SK-N-SH treated with all-trans-retinoic acid at 6 μM for 48 hours (cell line): ENCODE results near the gene KLHL24.

ENCODE experiments used
- BACH2 ChIP-seq: fragments of 250-450 bp; sonication (Bioruptor Pico); IDR thresholded peaks from 2 replicates; pipeline ENCODE4 v1.9.0; 2021; ENCODE audit warnings: mild to moderate bottlenecking, borderline replicate concordance
- PATZ1 ChIP-seq: fragments of 250-450 bp; sonication (Bioruptor Pico); IDR thresholded peaks from 2 replicates; pipeline ENCODE4 v1.8.0; 2020; ENCODE audit warnings: mild to moderate bottlenecking, moderate library complexity, borderline replicate concordance
- POU6F1 ChIP-seq: fragments of 250-450 bp; sonication (Bioruptor Pico); IDR thresholded peaks from 2 replicates; pipeline ENCODE4 v1.8.0; 2021; ENCODE audit warnings: low read depth, mild to moderate bottlenecking, moderate library complexity, borderline replicate concordance
- PPARA ChIP-seq: fragments of 250-450 bp; sonication (Bioruptor Pico); IDR thresholded peaks from 2 replicates; pipeline ENCODE4 v1.5.0; 2020; ENCODE audit warnings: mild to moderate bottlenecking, borderline replicate concordance

- TF ChIP-seq PPARA (CRISPR knock-in tag) (no peak), POU6F1 (CRISPR knock-in tag) (no peak), PATZ1 (CRISPR knock-in tag) (no peak), BACH2 (CRISPR knock-in tag) (no peak)
These were observed 1.0 kb downstream of the KLHL24 start for GRCh38 chr3:183636221-183637105.
